Measurements from ENCODE around the gene GPR135. TPM values are rescaled to one million over a fixed set of nuclear protein-coding genes. Genes with fewer than 3 reads are reported as not detected.
"Not testable (repeated sequence)": the region's sequence is repeated elsewhere in the genome, so short reads cannot be mapped to it uniquely, and the experiment has no call there.

Gene GPR135
- total RNA-seq, 1 experiment from 2014 or later: 0.79 TPM

DNA sequence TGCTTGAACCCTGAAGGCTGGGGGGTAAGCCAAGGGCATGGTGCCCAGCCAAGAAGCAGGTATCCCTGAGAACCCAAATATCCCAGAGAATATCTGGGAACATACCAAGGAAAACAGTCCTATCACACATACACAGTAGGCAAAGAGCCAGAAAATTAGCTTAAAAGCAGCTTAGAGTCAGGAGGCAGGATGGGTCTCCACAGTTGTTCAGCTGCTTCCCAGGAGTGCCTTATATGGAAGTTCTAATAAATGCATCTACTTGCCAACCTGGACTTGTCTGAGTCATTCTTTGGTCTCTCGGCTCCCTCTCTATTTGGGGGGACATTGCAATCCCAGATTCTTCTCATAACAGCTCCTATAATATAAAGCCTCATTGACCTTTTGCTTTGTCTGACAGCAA is 9.0 kb upstream of the GPR135 start:
- peak; percentile 79 for DNase-seq (ENCODE audit: low read depth)

DNA sequence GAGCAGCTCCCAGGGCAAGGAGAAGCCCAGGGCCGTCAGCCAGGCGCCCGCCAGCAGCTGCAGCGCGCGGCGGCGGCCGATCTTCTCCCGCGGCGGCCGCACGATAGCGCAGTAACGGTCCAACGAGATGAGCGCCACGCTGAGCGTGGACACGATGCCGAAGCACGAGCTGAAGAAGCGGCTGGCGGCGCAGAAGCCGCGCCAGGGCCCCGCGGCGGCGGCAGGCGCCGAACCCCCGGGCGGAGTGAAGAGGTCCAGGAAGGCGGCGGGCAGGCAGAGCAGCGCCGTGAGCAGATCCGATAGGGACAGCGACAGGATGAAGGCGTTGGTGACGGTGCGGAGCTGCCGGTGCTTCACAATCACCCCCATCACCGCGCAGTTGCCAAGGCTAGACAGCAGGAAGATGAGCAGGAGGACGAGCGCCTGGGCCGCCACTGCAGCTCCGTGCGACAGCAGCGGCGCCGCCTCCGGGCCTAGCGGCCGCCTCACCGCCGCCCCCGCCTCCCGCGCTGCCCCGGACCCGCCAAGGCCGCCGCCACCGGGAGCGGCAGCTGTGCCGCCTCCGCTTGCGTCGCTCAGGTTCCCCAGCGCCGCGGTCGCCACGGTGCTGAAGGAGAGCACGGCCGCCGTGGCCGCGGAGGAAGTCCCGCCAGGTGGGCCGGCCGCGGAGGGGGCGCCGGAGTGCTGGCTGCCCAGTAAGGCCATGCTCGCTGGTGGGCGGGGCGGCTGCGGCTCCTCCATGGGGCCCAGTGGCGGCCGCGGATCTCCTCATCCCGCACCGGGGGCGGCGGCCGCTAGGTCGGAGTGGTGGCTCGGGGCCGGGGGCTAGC is 479 bp downstream of the GPR135 start:
- DNase-seq (ENCODE audit: low read depth): peak; percentile 53

DNA sequence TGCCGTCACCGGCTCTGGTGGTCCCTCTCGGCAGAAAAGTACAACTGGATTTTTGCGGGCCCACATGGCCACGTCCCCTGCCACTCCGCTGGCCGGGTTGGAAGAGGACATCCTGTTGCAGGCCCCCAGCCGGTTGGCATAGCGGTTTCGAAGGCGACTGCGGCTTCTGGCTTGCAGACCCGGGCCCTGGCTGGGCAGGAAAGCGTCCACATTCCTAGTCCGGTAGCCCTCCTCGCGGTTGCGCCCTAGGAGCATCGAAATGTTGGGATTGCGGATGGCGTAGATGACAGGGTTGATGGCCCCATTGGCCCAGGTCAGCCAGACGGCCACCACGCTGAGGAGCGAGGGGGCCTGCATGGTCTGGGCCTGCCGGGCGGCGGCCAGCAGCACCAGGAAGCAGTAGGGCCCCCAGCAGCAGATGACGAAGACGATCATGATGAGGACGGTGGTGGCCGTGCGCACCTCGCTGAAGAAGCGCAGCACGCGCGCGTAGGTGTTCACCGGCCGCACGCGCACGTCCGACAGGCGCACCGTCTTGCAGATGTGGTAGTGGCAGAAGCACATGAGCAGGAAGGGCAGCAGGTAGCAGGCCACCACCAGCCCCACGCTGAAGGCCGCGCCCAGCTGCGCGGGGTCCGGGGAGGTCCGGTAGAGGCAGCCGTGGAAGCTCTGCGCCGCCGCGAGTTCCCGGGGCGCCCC is 1.2 kb downstream of the GPR135 start:
- no peak for DNase-seq (ENCODE audit: low read depth)

DNA sequence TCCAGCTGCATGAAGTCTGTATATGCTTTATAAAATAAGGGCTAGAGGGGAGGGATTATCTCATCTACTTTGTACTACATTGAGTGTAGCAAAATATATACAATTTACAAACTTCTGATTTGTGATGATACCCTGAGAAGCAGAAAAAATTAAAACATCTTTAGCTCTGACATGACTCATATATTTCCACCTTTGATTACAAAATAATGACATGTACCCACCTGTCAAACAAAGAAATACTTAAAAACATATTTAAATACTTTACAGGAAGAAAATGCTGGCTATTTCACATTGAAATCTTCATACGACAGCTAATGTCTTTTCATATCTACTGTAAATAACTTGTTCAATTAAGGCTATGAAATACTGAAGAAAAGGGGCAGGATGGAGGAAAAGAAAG is 3.3 kb downstream of the GPR135 start:
- DNase-seq (ENCODE audit: low read depth): no peak

DNA sequence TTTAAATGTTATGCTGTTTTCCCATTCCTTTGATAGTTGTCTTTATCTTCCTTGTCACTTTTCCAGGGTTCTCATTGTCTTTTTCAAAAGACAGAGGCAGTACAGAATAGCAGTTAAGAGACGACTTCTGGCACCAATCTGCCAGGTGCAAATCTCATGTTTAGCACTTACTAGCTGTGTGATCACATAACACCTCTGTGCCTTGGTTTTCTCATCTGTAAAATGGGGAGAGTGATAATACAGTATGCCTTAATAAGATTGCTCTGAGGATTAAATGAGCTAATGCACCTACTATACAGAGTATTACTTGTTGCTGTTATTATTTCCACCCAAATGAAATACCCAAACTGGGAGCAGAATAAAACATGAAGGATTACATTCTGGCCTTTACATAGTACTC is 4.8 kb downstream of the GPR135 start:
- DNase-seq (ENCODE audit: low read depth): no peak

DNA sequence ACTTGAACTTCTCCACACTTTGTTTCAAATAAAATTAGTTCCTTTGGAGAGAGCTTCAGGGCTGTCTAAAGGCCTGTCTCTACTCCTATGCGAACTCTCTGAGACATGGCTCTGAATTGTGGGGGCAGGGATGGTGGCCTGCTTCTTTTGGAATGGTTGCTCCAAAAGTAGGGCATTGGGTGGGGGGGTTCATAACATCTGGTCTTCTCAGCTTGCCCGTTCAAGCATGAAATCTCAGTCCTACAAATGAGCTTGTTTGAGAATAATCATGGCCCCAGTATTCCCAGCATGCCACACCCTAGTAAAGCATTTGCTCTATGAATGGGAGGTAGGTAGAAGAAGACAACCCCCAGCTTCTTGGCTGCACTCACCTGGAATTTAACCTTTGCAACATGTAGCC is 6.7 kb downstream of the GPR135 start:
- no peak for DNase-seq (ENCODE audit: low read depth)

DNA sequence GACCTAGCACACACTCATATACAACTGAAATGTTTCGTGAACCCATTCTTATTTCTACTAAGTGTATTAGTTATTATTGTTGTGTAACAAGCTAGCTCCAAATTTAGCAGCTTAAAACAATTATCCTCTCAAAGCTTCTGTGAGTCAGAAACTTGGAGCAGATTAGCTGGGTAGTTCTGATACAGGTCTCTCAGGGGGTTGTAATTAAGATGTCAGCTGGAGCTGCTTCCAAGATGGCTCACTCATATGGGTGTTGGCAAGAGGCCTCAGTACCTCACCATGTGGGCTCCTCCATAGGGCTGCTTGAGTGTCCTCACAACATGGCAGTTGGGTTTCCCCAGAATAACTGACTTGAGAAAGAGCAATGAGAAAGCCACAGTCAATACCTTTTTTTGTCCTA is 9.8 kb downstream of the GPR135 start:
- DNase-seq (ENCODE audit: low read depth): peak; percentile 64

DNA sequence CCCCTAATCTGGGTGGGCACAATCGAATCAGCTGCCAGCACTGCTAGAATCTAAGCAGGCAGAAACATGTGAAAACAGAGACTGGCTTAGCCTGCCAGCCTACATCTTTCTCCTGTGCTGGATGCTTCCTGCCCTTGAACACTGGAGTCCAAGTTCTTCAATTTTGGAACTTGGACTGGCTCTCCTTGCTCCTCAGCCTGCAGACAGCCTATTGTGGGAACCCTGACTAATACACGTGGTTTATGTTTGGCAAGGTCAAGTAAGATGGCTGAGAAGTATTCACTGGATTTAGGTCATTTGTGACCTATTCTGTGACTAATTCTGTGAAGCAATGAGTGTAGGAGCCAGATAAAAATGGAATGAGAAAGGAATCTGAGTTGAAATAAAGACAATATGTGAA is 11.0 kb downstream of the GPR135 start:
- peak; percentile 95 for DNase-seq (ENCODE audit: low read depth)

DNA sequence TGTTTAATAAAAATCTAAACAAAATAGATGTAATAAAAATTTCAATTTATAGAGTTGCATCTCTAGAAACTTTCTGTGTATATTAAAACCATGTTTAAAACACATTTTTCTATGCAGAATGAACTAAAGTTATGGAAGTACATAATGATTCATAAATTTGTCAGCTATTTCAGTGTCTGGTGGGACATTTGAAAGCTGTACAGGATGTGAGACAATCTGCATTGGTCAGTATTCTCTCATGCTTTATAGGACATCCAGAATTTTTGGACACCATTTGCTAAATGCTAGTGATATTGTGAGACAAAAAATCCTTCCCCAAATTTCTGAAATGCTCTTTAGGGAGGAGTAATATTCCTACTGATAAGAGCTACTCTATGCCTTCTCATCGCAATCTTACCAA is 13.3 kb downstream of the GPR135 start:
- no peak for DNase-seq (ENCODE audit: low read depth)

DNA sequence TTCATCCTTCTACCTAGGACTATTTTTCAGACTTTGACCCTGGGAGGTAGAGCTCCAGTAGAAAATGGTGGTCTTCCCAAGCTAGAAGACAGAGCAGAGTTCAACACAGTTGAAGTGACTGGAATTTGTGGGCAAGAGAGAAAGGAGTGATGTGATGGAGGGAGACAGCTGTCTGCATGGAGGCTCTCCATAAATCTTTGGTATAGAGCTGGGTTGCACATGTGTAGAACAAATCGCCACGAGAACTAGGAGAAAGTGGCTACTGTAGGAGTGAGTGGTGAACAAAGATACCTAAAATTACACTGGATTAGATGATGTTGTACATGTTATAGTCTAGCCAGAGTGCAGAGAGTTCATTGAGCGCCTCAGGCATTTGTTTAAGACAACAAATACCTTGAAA is 14.5 kb downstream of the GPR135 start:
- no peak for DNase-seq (ENCODE audit: low read depth)

DNA sequence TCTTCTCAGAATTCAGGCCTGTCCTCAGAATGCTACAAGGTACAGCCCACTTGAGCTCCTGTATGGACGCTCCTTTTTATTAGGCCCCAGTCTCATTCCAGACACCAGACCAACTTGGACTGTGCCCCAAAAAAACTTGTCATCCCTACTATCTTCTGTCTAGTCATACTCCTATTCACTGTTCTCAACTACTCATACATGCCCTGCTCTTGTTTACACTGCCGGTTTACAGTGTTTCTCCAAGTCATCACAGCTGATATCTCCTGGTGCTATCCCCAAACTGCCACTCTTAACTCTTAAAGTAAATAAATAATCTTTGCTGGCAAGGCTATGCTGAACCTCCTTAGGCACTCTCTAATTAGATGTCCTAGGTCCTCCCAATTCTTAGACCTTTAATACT is 16.5 kb downstream of the GPR135 start:
- DNase-seq (ENCODE audit: low read depth): not testable (repeated sequence)

DNA sequence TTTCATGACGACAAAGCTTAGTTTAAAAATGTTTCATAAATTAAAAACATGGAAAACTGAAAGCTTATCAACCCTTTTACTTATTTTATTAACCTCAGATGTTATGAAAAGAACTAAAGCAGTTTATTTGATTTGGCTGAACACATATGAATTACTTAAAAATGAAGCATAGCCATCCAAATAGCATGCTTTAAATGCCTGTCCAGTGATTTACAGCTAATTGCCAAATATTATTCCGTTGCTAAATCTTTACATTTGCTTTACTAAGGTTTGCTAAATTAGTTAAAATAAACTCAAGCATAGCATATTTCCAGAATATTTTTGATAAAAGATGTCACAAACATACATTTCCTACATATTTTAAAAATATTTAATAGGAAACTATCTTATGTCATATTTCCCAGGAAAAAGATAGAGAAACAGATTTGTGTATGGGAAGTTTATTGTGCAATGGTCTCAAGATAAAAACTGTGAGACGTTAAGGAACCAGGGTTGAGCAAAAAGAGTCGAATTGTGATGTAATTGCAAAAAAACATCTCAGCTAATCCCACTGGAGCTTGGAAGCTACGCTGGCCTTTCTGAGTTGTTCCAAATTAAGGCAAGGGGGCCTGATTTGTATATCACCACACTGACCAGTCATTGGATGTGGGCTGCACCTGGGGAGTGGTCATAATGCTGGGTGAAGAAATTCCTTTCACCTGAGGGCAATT is 25.8 kb downstream of the GPR135 start:
- DNase-seq (ENCODE audit: low read depth): no peak

DNA sequence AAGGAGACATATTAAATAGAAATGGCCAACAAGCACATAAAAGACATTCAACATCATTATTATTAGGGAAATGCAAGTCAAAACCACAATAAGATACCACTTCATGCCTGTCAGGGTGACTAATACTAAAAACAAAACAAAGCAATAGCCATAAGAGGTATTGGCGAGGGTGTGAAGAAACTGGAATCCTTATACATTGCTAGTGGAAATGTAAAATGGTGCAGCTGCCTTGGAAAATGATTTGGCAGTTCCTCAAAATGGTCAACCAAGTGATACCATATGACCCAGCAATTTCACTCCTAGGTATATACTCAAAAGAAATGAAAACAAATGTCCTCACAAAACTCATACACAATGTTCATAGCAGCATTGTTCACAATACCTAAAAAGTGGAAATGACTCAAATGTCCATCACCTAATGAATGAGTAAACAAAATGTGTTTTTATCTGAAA is 27.0 kb downstream of the GPR135 start:
- peak; percentile 75 for DNase-seq (ENCODE audit: low read depth)

DNA sequence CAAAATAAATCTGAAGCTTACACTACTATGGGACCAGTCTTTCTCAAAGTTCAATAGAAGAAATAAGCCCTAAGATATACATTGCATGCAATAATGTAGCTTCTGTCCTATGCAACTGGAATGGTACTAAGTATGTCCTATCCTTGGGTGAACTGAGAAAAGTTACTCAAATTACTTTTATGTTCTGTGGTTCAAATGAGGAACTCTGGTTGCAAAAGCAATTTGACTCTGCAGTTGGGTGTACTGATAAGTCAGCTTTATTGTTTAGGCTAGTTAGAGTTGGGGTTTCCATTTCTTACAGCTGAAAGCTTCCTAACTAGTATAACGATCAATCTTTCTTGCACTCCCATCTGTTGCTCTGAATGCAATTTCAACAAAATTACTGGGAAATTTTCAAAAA is 29.2 kb downstream of the GPR135 start:
- no peak for DNase-seq (ENCODE audit: low read depth)

DNA sequence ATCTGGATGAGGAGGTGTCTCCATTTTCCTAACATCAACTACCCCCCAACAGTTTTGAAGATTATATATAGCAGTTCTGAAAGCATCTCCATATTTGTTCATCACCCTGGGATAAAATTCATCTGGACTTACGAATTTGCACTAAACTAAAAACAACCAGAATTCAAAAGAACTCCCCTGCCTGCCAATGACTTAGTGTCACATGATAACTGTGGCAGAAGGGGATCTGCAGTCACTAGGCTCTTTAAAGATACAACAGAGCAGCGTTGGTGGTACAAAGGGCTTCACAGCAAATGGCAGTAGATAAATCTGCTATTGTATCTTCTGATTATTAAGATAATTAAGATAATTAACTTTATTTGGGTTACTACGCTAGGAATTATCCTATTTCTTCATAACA is 30.1 kb downstream of the GPR135 start:
- no peak for DNase-seq (ENCODE audit: low read depth)

DNA sequence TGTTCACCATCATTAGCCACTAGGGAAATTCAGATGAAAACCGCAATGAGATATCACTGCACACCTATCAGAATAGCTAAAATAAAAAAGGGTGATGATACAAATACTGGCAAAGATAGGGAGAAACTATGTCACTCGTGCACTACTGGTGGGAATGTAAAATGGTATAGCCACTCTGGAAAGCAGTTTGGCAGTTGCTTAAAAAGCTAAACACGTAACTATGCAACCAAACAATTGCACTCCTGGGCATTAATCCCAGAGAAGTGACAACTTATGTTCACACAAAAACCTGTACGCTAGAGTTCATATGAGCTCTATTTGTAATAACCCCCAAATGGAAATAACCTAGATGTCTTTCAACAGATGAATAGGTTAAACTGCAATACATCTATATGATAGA is 35.4 kb downstream of the GPR135 start:
- no peak for DNase-seq (ENCODE audit: low read depth)

DNA sequence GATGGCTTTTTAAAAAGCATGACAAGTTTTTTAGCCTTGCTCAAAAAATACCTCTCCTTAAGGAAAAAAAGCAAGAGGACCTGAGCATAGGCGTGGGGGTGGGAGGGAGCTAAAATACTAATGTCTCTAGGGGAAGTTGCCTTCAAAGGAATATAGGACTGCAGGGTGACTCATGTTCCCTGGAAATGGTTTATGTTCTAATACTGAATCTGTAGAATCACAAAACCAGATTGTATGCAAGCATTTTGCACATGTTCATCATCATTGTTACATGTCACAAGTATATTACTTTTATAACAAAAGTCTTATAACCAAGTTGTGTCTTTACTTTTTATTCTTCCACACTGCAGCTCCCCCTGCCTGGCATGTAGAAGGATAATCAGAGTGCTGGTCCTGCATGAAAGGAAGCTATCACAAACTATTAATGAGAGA is 36.6 kb downstream of the GPR135 start:
- DNase-seq (ENCODE audit: low read depth): no peak

DNA sequence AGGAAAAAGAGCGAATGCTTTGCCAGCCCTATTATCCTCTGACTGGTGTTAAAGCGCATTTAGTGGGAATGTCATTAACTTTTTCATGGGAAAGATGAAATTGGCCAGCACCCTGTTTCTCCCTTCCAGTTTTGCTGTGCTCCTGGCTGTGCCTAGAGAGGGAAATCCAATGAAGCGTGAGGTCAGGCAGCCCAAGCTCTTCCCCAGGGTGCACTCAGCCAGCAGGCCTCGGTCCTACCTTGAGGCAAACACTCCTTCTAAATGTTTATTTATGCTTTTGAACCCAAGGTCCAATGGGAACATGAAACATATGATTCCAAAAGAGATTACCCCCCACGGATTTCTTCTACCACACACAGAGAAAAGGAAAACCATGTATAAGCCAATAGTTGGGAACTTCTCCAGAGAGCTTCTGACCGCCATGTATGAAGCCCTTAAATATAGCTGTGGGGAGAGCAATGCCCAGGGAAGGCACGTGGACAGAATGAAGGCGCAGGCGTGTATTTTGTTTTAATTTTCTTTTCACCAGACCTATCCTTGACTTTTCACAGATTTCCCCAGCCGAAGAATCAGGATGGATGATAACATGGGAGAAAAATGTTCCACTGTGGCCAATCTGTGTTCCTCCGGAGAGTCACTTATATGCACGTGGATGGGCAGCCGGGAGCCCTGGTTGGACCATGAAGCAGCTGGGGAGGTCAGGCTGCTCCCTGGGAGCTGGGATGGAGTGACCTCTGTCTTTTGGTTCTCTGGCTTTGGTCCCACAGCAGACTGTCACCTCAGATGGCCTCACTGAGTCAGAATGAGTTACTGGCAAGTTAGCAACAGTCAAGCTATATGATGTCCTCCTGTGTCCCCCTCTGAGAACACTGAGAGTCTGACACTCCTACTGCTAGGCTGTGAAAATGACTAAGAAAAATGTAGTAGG is 37.3 kb downstream of the GPR135 start:
- DNase-seq (ENCODE audit: low read depth): peak; percentile 73

DNA sequence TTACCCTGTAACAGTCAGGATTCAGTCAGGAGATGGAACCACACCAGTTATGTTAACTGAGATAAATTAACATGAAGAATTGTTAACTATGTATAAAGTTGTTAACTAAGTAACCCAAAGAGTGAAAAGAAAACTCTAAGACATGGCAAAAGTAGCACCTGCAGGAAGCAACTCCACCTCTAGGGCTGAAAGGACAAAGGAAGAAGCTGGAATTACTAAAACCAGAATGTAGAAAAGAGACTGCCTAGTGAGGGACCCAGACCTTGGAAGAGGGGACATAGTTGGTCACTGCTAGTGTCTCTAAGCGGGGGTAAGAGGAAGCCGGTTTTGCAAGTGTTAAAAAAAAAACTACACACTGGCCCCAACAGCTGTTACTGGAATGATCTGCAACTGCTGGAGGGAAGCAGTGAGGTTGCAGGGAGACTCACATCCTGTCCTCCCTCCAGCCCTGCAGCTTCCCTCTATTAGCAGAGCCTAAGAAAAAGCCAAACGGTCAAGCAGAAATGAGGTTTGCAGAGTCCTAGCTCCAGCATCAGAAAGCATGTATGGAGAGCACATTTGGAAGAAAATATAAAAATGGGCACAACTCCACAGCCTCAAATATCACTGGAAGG is 39.8 kb downstream of the GPR135 start:
- no peak for DNase-seq (ENCODE audit: low read depth)

DNA sequence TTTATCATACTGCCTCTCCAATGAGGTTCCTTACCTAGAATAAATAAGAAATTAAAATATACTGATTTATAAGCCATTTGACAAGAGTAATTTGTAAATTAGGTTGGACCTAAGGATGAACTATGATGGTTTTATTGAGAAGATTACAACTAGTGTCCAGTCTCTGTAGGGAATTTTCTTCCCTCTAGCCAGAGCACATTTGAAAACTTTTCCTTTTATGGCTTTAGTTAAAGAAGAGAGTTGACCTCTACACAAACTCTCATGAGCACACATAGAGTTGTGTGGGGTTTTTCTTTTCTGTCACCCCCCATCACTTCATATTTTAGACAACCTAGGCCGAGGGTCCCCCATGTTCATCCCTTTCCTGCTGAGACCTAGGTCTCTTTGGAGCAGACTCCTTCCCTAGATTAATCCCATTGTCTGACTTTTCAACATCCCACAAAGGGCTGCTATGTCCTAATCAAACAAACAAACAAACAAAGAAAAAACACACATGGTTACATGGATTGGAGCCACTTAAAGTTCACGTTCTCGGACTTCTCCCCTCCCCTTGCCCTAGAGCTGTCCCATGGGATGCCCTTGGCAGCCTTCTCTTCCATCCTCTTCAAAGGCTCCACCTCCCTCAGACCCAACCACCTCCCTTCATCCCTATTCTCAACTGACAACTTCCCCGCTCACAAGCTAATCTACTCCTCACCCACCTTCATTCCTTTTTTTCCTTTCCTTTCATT is 40.7 kb downstream of the GPR135 start:
- DNase-seq (ENCODE audit: low read depth): no peak

Measured in M059J (cell line).